ENCODE data around the gene ZNF343.
"Not testable (repeated sequence)": the region's sequence is repeated elsewhere in the genome, so short reads cannot be mapped to it uniquely, and the experiment has no call there.

The ZNF343 gene

DNA sequence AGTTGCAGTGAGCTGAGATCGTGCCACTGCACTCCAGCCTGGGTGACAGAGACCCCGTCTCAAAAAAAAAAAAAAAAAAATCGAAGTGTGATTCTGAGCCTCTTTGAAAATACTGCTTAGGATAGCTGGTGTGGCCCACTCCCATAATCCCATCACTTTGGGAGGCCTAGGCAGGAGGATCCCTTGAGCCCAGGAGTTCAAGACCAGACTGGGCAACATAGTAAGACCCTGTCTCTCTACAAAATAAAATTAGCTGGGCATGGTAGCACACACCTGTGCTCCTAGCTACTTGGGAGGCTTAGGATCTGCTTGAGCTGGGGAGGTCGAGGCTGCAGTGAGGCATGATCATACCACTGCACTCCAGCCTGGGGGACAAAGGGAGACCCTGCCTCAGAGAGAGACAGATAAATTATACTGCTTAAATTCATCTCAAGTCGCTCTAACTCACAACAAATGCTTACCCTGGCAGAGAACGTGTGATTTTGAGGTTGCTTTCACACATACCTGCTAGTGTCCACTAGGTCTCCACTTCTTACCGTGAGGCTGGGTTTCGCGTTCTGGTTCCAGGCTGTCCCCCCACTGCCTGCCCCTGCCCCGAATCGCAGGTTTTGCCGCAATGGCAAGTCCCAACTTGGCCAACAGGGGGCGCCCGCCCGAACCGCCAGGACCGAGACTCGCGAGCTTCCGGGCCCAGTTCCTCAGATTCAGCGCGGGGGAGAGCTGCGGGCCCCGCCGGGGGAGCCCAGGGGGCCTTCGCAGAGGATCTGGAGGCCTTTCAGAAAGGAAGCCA is 15.4 kb upstream of the ZNF343 start:
- Histone ChIP-seq H3K4me3 (ENCODE audit: low read depth, low read length) (peak overlapping the region; percentile 73), H3K14ac (ENCODE audit: low read length) (peak overlapping the region; percentile 73), H3K4ac (ENCODE audit: low read depth, low read length) (peak overlapping the region; percentile 70), H4K91ac (ENCODE audit: low read depth, low read length) (peak overlapping the region; percentile 73), H2BK120ac (ENCODE audit: insufficient read depth, low read length, poor library complexity) (peak overlapping the region; percentile 85), H3K79me2 (ENCODE audit: control insufficient read depth, insufficient read depth, low read length, poor library complexity) (peaks cover 3% of the 10 kb centered on the region), H3K23ac (ENCODE audit: low read length) (no peak overlapping the region), H3K9ac (ENCODE audit: low read length) (peak overlapping the region; percentile 69), H3K36me3 (ENCODE audit: control insufficient read depth in 1 of 2, insufficient read depth in 2 of 2, low read length in 2 of 2) (no peaks in the 10 kb centered on the region), H2BK12ac (ENCODE audit: low read length) (no peak overlapping the region), H2AK5ac (ENCODE audit: low read length) (no peak overlapping the region), H2BK5ac (ENCODE audit: low read depth, low read length, poor library complexity) (no peak overlapping the region), H3K4me2 (ENCODE audit: low read length) (peak overlapping the region; percentile 91), H3K79me1 (ENCODE audit: low read length) (peaks cover 7% of the 10 kb centered on the region), H3K4me1 (ENCODE audit: control insufficient read depth in 1 of 2, insufficient read depth in 2 of 2, low read length in 2 of 2) (peaks cover 0 to 4% of the 10 kb centered on the region in 2 experiments), H3K27me3 (ENCODE audit: insufficient read depth, low read length) (peaks cover 13% of the 10 kb centered on the region), H4K8ac (ENCODE audit: low read depth, low read length) (peak overlapping the region; percentile 79), H3K27ac (ENCODE audit: low read depth, low read length) (no peak overlapping the region), H2AFZ (ENCODE audit: insufficient read depth, low read length, poor library complexity) (peak overlapping the region; percentile 93), H3K18ac (ENCODE audit: low read length) (peak overlapping the region; percentile 81), H3K9me3 (ENCODE audit: insufficient read depth, low read depth, low read length) (no peaks in the 10 kb centered on the region), H4K12ac (ENCODE audit: low read depth, low read length) (peak overlapping the region; percentile 91)
- no CpG with 5 or more reads among the region's 26 CpGs for WGBS (ENCODE audit: extremely low coverage, insufficient coverage, insufficient read length)
- peak; percentile 68 to 81 for DNase-seq

DNA sequence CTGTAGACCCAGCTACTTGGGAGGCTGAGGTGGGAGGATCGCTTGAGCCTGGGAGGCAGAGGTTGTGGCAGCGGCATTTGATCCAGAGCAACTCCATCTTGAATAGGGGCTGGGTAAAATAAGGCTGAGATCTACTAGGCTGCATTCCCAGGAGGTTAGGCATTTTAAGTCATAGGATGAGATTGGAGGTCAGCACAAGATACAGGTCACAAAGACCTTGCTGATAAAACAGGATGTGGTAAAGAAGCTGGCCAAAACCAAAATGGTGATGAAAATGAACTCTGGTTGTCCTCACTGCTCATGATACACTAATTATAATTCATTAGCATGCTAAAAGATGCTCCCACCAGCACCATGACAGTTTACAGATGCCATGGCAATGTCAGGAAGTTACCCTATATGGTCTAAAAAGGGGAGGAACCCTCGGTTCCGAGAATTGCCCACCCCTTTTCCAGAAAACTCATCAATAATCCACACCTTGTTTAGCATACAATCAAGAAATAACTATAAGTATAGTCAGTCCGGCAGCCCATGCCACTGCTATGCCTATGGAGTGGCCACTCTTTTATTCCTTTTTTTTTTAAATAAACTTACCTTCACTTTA is 14.2 kb upstream of the ZNF343 start:
- H2AFZ ChIP-seq (ENCODE audit: insufficient read depth, low read length, poor library complexity); H3K9ac ChIP-seq (ENCODE audit: low read length); H4K12ac ChIP-seq (ENCODE audit: low read depth, low read length); H3K23ac ChIP-seq (ENCODE audit: low read length); H2AK5ac ChIP-seq (ENCODE audit: low read length); H2BK5ac ChIP-seq (ENCODE audit: low read depth, low read length, poor library complexity); H3K79me1 ChIP-seq (ENCODE audit: low read length); H4K91ac ChIP-seq (ENCODE audit: low read depth, low read length); H3K4me2 ChIP-seq (ENCODE audit: low read length); H3K9me3 ChIP-seq (ENCODE audit: insufficient read depth, low read depth, low read length); H3K27ac ChIP-seq (ENCODE audit: low read depth, low read length); H3K18ac ChIP-seq (ENCODE audit: low read length); H3K14ac ChIP-seq (ENCODE audit: low read length); H2BK120ac ChIP-seq (ENCODE audit: insufficient read depth, low read length, poor library complexity); H3K36me3 ChIP-seq (ENCODE audit: control insufficient read depth in 1 of 2, insufficient read depth in 2 of 2, low read length in 2 of 2); H4K8ac ChIP-seq (ENCODE audit: low read depth, low read length); DNase-seq; H3K4ac ChIP-seq (ENCODE audit: low read depth, low read length); H3K4me3 ChIP-seq (ENCODE audit: low read depth, low read length); H2BK12ac ChIP-seq (ENCODE audit: low read length); H3K4me1 ChIP-seq (ENCODE audit: control insufficient read depth in 1 of 2, insufficient read depth in 2 of 2, low read length in 2 of 2); H3K79me2 ChIP-seq (ENCODE audit: control insufficient read depth, insufficient read depth, low read length, poor library complexity): not testable (repeated sequence)
- H3K27me3 ChIP-seq (ENCODE audit: insufficient read depth, low read length), result peaks cover 13% of the 10 kb centered on the region
- WGBS (ENCODE audit: extremely low coverage, insufficient coverage, insufficient read length), result no CpG with 5 or more reads among the region's 5 CpGs

DNA sequence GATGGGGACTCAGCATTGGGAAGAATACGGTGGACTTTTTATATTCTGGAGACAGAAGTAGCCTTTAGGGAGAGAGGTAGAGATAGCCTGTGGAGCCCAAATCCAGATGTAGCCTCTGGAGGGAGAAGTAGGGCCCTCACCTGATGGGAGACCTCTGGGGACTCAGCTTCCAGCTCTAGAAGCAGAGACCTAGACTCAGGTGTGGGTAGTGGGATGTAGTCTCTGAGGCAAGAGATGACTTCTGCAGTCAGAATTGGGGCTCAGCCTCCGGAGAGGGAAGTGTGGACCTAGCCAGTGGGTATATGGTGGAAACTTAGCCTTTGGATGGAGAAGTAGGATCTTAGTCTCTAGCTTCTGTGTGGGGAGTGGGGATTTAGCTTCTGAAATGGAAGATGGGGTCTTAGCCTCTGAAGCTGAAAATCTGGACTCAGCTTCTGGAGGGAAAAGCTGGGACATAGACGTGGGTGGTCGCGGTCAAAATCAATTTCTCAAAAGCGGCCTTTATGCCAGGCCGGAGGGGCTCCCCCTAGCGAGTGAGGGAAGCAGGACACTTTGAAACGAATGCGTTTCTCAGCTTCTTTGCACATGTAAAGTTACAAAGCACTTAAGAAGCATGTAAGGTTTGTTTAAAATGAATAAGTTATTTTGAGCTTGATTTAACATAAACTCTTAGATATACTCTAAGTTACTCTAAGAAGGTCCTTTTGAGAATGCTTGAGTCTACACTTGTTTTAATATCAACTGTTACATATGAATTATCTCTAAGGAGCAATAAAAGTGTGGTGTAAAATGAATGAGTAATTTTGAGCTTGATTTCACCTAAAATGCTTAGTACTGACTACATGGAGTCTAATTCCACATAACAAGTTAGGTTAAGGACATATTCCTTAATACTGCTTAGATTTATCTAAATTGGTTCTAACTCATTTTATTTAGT is 12.9 kb upstream of the ZNF343 start:
- H4K91ac ChIP-seq (ENCODE audit: low read depth, low read length), result no peak overlapping the region
- peaks cover 0 to 4% of the 10 kb centered on the region in 2 experiments for H3K4me1 ChIP-seq (ENCODE audit: control insufficient read depth in 1 of 2, insufficient read depth in 2 of 2, low read length in 2 of 2)
- H3K14ac ChIP-seq (ENCODE audit: low read length), result no peak overlapping the region
- H2AK5ac ChIP-seq (ENCODE audit: low read length), result no peak overlapping the region
- no peaks in the 10 kb centered on the region for H3K36me3 ChIP-seq (ENCODE audit: control insufficient read depth in 1 of 2, insufficient read depth in 2 of 2, low read length in 2 of 2)
- no peak overlapping the region for H2BK5ac ChIP-seq (ENCODE audit: low read depth, low read length, poor library complexity)
- no peaks in the 10 kb centered on the region for H3K9me3 ChIP-seq (ENCODE audit: insufficient read depth, low read depth, low read length)
- H4K8ac ChIP-seq (ENCODE audit: low read depth, low read length), result no peak overlapping the region
- no peak overlapping the region for H3K18ac ChIP-seq (ENCODE audit: low read length)
- no peak overlapping the region for H3K4me2 ChIP-seq (ENCODE audit: low read length)
- no peak overlapping the region for H3K27ac ChIP-seq (ENCODE audit: low read depth, low read length)
- peaks cover 3% of the 10 kb centered on the region for H3K79me2 ChIP-seq (ENCODE audit: control insufficient read depth, insufficient read depth, low read length, poor library complexity)
- H2AFZ ChIP-seq (ENCODE audit: insufficient read depth, low read length, poor library complexity), result no peak overlapping the region
- no peak overlapping the region for H4K12ac ChIP-seq (ENCODE audit: low read depth, low read length)
- H3K4me3 ChIP-seq (ENCODE audit: low read depth, low read length), result no peak overlapping the region
- H3K79me1 ChIP-seq (ENCODE audit: low read length), result peaks cover 7% of the 10 kb centered on the region
- H3K4ac ChIP-seq (ENCODE audit: low read depth, low read length), result no peak overlapping the region
- no peak overlapping the region for H3K9ac ChIP-seq (ENCODE audit: low read length)
- no peak overlapping the region for H2BK12ac ChIP-seq (ENCODE audit: low read length)
- peaks cover 8% of the 10 kb centered on the region for H3K27me3 ChIP-seq (ENCODE audit: insufficient read depth, low read length)
- no peak overlapping the region for H3K23ac ChIP-seq (ENCODE audit: low read length)
- peak in 1 of 2 donors; percentile 67 for DNase-seq
- no peak overlapping the region for H2BK120ac ChIP-seq (ENCODE audit: insufficient read depth, low read length, poor library complexity)
- WGBS (ENCODE audit: extremely low coverage, insufficient coverage, insufficient read length), result no CpG with 5 or more reads among the region's 10 CpGs

DNA sequence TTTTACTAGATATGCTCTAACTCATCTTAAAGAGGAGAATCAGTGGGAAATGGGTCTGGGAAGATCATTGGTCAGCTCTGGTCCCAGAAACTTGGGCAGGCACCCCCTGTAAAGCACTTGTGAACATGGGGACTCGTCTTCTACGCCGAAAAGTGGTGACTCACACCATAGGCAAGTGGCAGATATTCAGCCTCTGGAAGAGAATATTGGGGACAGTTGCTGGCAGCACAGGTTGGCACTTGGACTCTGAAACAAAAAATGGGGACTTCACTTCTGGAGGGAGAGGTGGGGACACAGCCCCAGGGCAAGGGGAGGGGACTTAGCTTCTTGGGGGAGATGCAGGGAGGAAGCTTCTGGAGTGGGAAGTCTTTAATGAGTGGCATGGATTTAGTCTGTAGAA is 11.9 kb upstream of the ZNF343 start:
- peaks cover 3% of the 10 kb centered on the region for H3K79me2 ChIP-seq (ENCODE audit: control insufficient read depth, insufficient read depth, low read length, poor library complexity)
- no peak overlapping the region for H4K8ac ChIP-seq (ENCODE audit: low read depth, low read length)
- no peaks in the 10 kb centered on the region for H3K36me3 ChIP-seq (ENCODE audit: control insufficient read depth in 1 of 2, insufficient read depth in 2 of 2, low read length in 2 of 2)
- H4K12ac ChIP-seq (ENCODE audit: low read depth, low read length), result no peak overlapping the region
- DNase-seq, result no peak
- no CpG with 5 or more reads among the region's 3 CpGs for WGBS (ENCODE audit: extremely low coverage, insufficient coverage, insufficient read length)
- H2AFZ ChIP-seq (ENCODE audit: insufficient read depth, low read length, poor library complexity), result no peak overlapping the region
- no peak overlapping the region for H2BK120ac ChIP-seq (ENCODE audit: insufficient read depth, low read length, poor library complexity)
- peaks cover 10% of the 10 kb centered on the region for H3K27me3 ChIP-seq (ENCODE audit: insufficient read depth, low read length)
- H3K23ac ChIP-seq (ENCODE audit: low read length), result no peak overlapping the region
- no peak overlapping the region for H3K9ac ChIP-seq (ENCODE audit: low read length)
- H3K4me2 ChIP-seq (ENCODE audit: low read length), result no peak overlapping the region
- H3K79me1 ChIP-seq (ENCODE audit: low read length), result peaks cover 7% of the 10 kb centered on the region
- H3K4me1 ChIP-seq (ENCODE audit: control insufficient read depth in 1 of 2, insufficient read depth in 2 of 2, low read length in 2 of 2), result peaks cover 0 to 4% of the 10 kb centered on the region in 2 experiments
- no peak overlapping the region for H3K27ac ChIP-seq (ENCODE audit: low read depth, low read length)
- H3K9me3 ChIP-seq (ENCODE audit: insufficient read depth, low read depth, low read length), result no peaks in the 10 kb centered on the region
- H4K91ac ChIP-seq (ENCODE audit: low read depth, low read length), result no peak overlapping the region
- no peak overlapping the region for H2AK5ac ChIP-seq (ENCODE audit: low read length)
- no peak overlapping the region for H2BK12ac ChIP-seq (ENCODE audit: low read length)
- no peak overlapping the region for H3K18ac ChIP-seq (ENCODE audit: low read length)
- no peak overlapping the region for H2BK5ac ChIP-seq (ENCODE audit: low read depth, low read length, poor library complexity)
- no peak overlapping the region for H3K4me3 ChIP-seq (ENCODE audit: low read depth, low read length)
- H3K14ac ChIP-seq (ENCODE audit: low read length), result no peak overlapping the region
- H3K4ac ChIP-seq (ENCODE audit: low read depth, low read length), result no peak overlapping the region

Measured in trophoblast cell (in vitro differentiated cells and primary cell).